HFFc6 (cell line): Measurements from ENCODE around the gene BUB1. TPM values are rescaled to one million over a fixed set of nuclear protein-coding genes. Genes with fewer than 3 reads are reported as not detected.
A peak's percentile ranks its signal among the peaks of the same experiment; 100 is the strongest.

Source experiments
- DNase-seq: peaks from one replicate; pipeline ENCODE4 v3.0.0-alpha.2; 2018
- H3K27ac Mint-ChIP-seq: 2 replicates; pipeline ENCODE4 v1.8.0; 2020; ENCODE audit warnings: mild to moderate bottlenecking, mixed read lengths
- H3K27me3 Mint-ChIP-seq: 2 replicates; pipeline ENCODE4 v1.8.0; 2021; ENCODE audit warnings: mild to moderate bottlenecking, moderate library complexity, mixed read lengths; ENCODE audit not compliant: insufficient read depth
- H3K36me3 Mint-ChIP-seq: 2 replicates; pipeline ENCODE4 v1.8.0; 2021; ENCODE audit warnings: low read depth, mixed read lengths
- H3K4me1 Mint-ChIP-seq: 2 replicates; pipeline ENCODE4 v1.8.0; 2020; ENCODE audit warnings: low read depth, mixed read lengths
- H3K4me3 Mint-ChIP-seq: 2 replicates; pipeline ENCODE4 v1.8.0; 2020; ENCODE audit warnings: mild to moderate bottlenecking, moderate library complexity, mixed read lengths
- H3K9me3 Mint-ChIP-seq: 2 replicates; pipeline ENCODE4 v1.8.0; 2020; ENCODE audit warnings: mild to moderate bottlenecking, mixed read lengths
- long read RNA-seq: library from polyadenylated mRNA; unstranded; transcript quantifications from one replicate; pipeline ENCODE4 v2.0.0, GENCODE V29; 2019
- total RNA-seq, 6 experiments: library from RNA; stranded (reverse); fragmentation: NEBNext Ultra II Directional; extraction: Animal tissue kit (Norgen Biotek cat#: 25700); gene quantifications; 2 replicates in 1 of 6; 3 replicates in 5 of 6; pipeline ENCODE4 v1.2.3, GENCODE V29; 2021
- TF ChIP-seq, protein P1 (sequence below): fragments of 200-600 bp; sonication (generic); IDR thresholded peaks from 2 replicates; pipeline ENCODE4 v1.5.0; 2021; ENCODE audit warnings: antibody characterized with exemption, mild to moderate bottlenecking

Gene BUB1
- 10 to 100 TPM; 16.6 to 52.3 (median 47.6) TPM for total RNA-seq
- long read RNA-seq, transcript BUB1-201 (25 exons, 3,507 nt), result major isoform, 14 of 22 reads
- long read RNA-seq, partial matches to known transcripts, result 6 of 22 reads
- long read RNA-seq, other reads (novel, unspliced or antisense), result 2 of 22 reads

DNA sequence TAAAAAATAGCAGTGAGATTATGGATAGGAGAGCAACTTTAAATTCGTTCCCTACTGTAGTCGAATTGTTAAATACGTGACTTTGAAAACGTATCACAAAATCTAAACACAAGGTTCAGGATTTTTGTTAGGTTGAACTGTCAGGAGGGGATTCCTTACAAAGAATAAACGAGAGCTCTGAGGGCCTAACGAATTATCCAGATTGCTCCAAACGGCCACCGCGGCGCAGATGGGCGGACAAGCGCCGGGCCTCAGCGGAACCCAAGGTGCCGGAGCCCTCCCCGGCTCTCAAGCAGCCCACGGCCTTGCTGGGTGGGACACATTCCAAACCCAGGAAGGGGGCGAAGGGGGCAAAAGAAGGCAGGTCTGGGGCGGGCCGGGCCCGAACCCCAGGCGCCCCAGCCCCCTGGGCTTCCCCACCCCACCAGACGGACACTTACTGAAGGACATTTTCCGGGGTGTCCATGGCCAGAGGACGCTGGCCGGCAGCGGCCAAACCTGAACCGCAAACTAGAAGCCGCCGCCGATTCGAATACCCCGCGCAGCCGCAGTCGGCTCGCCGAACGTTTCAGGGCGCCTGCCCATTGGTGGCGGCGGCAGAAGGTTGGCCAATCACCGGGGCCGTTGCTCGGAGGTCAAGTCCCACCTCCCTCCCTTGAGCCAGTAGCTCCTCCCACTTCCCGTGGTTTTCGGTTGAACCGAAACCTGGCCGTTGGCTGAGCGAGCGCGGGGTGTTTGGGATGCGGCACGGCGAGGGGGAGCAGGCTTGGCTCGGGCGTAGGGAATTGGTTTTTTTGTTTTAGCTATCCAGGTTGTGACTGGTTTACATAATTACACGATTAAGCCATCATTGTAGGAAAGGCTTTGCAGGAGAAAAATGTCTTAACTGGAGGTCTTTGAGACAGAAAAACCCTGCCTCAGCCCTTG is at the start of gene BUB1:
Gene BUB1, minus strand, starts transcription at position 534 of the 927 bp plus-strand sequence. Its CDS starts 68 bp downstream, at position 466.
- TF ChIP-seq, protein P1, sequence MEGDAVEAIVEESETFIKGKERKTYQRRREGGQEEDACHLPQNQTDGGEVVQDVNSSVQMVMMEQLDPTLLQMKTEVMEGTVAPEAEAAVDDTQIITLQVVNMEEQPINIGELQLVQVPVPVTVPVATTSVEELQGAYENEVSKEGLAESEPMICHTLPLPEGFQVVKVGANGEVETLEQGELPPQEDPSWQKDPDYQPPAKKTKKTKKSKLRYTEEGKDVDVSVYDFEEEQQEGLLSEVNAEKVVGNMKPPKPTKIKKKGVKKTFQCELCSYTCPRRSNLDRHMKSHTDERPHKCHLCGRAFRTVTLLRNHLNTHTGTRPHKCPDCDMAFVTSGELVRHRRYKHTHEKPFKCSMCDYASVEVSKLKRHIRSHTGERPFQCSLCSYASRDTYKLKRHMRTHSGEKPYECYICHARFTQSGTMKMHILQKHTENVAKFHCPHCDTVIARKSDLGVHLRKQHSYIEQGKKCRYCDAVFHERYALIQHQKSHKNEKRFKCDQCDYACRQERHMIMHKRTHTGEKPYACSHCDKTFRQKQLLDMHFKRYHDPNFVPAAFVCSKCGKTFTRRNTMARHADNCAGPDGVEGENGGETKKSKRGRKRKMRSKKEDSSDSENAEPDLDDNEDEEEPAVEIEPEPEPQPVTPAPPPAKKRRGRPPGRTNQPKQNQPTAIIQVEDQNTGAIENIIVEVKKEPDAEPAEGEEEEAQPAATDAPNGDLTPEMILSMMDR, result no peak
- peak within 1 kb of the TSS; percentile 98 for H3K4me3 Mint-ChIP-seq
- peaks cover 45% of the 10 kb centered on the region for H3K4me1 Mint-ChIP-seq
- H3K9me3 Mint-ChIP-seq, result no peaks in the 10 kb centered on the region
- H3K36me3 Mint-ChIP-seq, result peaks cover 13% of the 10 kb centered on the region; the same call in 1 of the 2 replicates
- DNase-seq, result peak; percentile 97
- peak within 1 kb of the TSS; percentile 98 for H3K27ac Mint-ChIP-seq
- peaks cover 13% of the 10 kb centered on the region for H3K27me3 Mint-ChIP-seq

DNA sequence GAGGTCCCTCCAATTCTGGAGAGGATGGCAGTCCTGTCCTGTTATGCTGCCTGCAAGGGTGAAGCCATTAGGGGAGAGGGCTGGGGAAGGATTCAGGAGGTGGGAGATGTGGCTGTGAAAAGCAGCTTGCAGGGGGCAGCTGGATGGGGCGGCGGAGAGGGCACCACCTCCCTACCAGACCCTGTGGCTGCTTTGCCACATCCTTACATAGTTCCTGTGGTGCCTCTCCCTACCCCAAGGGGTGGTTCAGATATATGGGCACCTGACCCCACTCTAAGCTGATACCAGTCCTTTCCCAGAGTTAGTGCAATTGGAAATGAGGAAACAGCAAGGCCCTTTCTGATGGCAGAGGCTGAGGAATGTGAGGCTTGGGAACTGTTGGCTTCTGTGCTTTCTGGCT is 48.4 kb upstream of the BUB1 start:
- H3K4me1 Mint-ChIP-seq, result no peaks in the 10 kb centered on the region
- H3K27ac Mint-ChIP-seq, result no peak overlapping the region
- H3K4me3 Mint-ChIP-seq, result no peak overlapping the region
- peaks cover 60% of the 10 kb centered on the region for H3K27me3 Mint-ChIP-seq
- H3K36me3 Mint-ChIP-seq, result no peaks in the 10 kb centered on the region
- TF ChIP-seq, protein P1, result no peak
- H3K9me3 Mint-ChIP-seq, result no peaks in the 10 kb centered on the region
- no peak for DNase-seq

DNA sequence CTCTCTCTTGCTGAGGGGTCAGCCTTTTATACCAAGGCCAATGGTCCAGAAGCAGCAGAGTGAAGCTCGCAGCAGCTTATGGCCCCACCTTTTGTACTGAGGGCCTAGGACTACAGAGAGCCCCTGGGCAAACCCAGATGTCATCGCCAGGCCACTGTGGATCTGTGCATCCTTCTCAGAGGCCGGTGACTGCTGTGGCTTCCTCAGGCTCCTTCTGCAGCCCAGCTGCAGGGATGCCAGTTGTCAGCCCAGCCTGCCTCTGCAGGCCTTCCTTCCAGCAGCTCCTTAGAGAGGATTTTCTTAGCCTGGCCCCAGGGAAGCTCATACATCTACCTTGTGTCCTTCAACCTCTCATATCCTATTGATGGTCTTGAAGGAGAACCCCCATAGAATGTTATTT is 48.0 kb upstream of the BUB1 start:
- Mint-ChIP-seq H3K36me3 (no peaks in the 10 kb centered on the region), H3K4me1 (no peaks in the 10 kb centered on the region), H3K4me3 (no peak overlapping the region), H3K9me3 (no peaks in the 10 kb centered on the region), H3K27me3 (peaks cover 59% of the 10 kb centered on the region), H3K27ac (no peak overlapping the region)
- TF ChIP-seq, protein P1, result no peak
- no peak for DNase-seq

DNA sequence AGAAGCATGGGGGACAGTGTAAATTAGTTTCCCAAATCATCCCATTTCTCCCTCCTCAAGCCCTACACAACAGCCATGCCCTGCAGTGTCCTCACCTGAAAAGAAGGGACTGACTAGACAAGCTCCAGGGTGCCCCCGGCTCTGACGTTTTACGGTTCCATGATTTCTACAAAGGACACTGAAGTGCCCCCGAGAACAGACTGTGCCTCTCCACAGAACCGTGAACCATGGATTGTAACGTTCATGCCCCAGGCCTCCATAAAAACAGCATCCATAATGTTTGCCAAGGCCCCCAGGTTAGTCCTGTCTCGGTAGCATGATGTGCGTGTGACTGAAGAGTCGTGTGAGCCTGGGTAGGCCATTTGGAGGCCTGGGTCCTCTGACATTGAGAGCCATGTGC is 47.5 kb upstream of the BUB1 start:
- Mint-ChIP-seq H3K27me3 (peaks cover 58% of the 10 kb centered on the region), H3K9me3 (no peaks in the 10 kb centered on the region), H3K27ac (no peak overlapping the region), H3K4me3 (no peak overlapping the region), H3K36me3 (no peaks in the 10 kb centered on the region), H3K4me1 (no peaks in the 10 kb centered on the region)
- TF ChIP-seq, protein P1, result no peak
- no peak for DNase-seq

DNA sequence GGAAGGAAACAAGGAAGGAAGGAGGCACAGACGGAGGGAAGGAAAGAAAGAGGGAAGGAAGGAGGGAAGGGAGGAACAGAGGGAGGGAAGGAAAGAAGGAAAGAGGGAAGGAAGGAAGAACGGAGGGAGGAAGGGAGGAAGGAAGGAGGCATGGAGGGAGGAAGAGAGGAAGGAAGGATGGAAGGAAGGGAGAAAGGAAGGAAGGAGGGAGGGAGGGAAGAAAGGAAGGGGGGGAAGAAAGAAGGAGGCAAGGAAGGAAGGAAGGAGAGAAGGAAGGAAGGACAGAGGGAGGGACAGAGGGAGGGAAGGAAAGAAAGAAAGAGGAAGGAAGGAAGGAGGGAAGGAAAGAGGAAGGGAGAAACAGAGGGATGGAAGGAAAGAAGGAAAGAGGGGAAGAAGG is 47.0 kb upstream of the BUB1 start:
- no peaks in the 10 kb centered on the region for H3K9me3 Mint-ChIP-seq
- H3K27ac Mint-ChIP-seq, result no peak overlapping the region
- TF ChIP-seq, protein P1, result no peak
- H3K27me3 Mint-ChIP-seq, result peaks cover 56% of the 10 kb centered on the region
- no peak for DNase-seq
- H3K4me1 Mint-ChIP-seq, result no peaks in the 10 kb centered on the region
- no peak overlapping the region for H3K4me3 Mint-ChIP-seq
- H3K36me3 Mint-ChIP-seq, result no peaks in the 10 kb centered on the region
